WTC11 (cell line): ENCODE results near the gene AVP. TPM values are rescaled to one million over a fixed set of nuclear protein-coding genes. Genes with fewer than 3 reads are reported as not detected.

ENCODE experiments used
- ATAC-seq: fragments of 200-7000 bp; cut with Tn5 transposase; 2 replicates; pipeline ENCODE4 v1.10.0; 2021; ENCODE audit warnings: mild to moderate bottlenecking, moderate library complexity
- CTCF ChIA-PET: fragments of 300-600 bp; sonication (Branson Sonifier 250); formaldehyde crosslinking; loops from one replicate; lab custom pipeline; 2021; ENCODE audit warnings: antibody characterized with exemption; lab: Charles Lee
- POLR2A ChIA-PET: fragments of 350-600 bp; sonication (Branson Sonifier 250); formaldehyde crosslinking; loops from one replicate; lab custom pipeline; 2021; ENCODE audit warnings: antibody characterized with exemption; lab: Charles Lee
- DNase-seq: peaks from one replicate; pipeline ENCODE4 v3.0.0; 2021; ENCODE audit warnings: low spot score
- H3K27ac Mint-ChIP-seq: 2 replicates; pipeline ENCODE4 v1.8.0; 2021; ENCODE audit warnings: mixed read lengths
- H3K27me3 Mint-ChIP-seq: 2 replicates; pipeline ENCODE4 v1.8.0; 2021; ENCODE audit warnings: low read depth, mild to moderate bottlenecking, moderate library complexity, mixed read lengths
- H3K36me3 Mint-ChIP-seq: 2 replicates; pipeline ENCODE4 v1.8.0; 2021; ENCODE audit warnings: mixed read lengths
- H3K4me1 Mint-ChIP-seq: 2 replicates; pipeline ENCODE4 v1.8.0; 2022; ENCODE audit warnings: mixed read lengths
- H3K4me3 Mint-ChIP-seq: 2 replicates; pipeline ENCODE4 v1.8.0; 2021; ENCODE audit warnings: mild to moderate bottlenecking, moderate library complexity, mixed read lengths
- H3K9me3 Mint-ChIP-seq: 2 replicates; pipeline ENCODE4 v1.8.0; 2021; ENCODE audit warnings: mixed read lengths
- AR ChIP-seq: fragments of 250-450 bp; sonication (Bioruptor Pico); IDR thresholded peaks from 2 replicates; pipeline ENCODE4 v1.9.0; 2021; ENCODE audit warnings: mild to moderate bottlenecking
- ERG ChIP-seq: fragments of 250-450 bp; sonication (Bioruptor Pico); IDR thresholded peaks from 2 replicates; pipeline ENCODE4 v1.8.0; 2021; ENCODE audit warnings: mild to moderate bottlenecking
- FOXK1 ChIP-seq: sonication (generic); formaldehyde crosslinking; IDR thresholded peaks from 2 replicates; pipeline ENCODE4 v1.8.0; 2022; ENCODE audit warnings: mild to moderate bottlenecking, moderate library complexity, missing genetic modification reagents
- FOXP4 ChIP-seq: sonication (generic); formaldehyde crosslinking; IDR thresholded peaks from 2 replicates; pipeline ENCODE4 v1.8.0; 2022; ENCODE audit warnings: mild to moderate bottlenecking, missing genetic modification reagents
- GRHL2 ChIP-seq: fragments of 250-450 bp; sonication (Bioruptor Pico); IDR thresholded peaks from 2 replicates; pipeline ENCODE4 v1.8.0; 2022; ENCODE audit warnings: mild to moderate bottlenecking, moderate library complexity; ENCODE audit not compliant: insufficient replicate concordance, severe bottlenecking
- GTF2I ChIP-seq: fragments of 250-450 bp; sonication (Bioruptor Pico); conservative IDR thresholded peaks from 2 replicates; pipeline ENCODE4 v1.4.0; 2021; ENCODE audit warnings: mild to moderate bottlenecking
- HMGA2 ChIP-seq: fragments of 250-450 bp; sonication (Bioruptor Pico); IDR thresholded peaks from 2 replicates; pipeline ENCODE4 v1.4.0; 2021; ENCODE audit warnings: mild to moderate bottlenecking, moderate library complexity
- JAZF1 ChIP-seq: fragments of 250-450 bp; sonication (Bioruptor Pico); IDR thresholded peaks from 2 replicates; pipeline ENCODE4 v1.9.0; 2021; ENCODE audit warnings: moderate library complexity, mild to moderate bottlenecking, inconsistent platforms
- JUN ChIP-seq: sonication (generic); formaldehyde crosslinking; IDR thresholded peaks from 2 replicates; pipeline ENCODE4 v1.8.0; 2023; ENCODE audit warnings: mild to moderate bottlenecking, missing genetic modification reagents
- KAT7 ChIP-seq: sonication (generic); formaldehyde crosslinking; IDR thresholded peaks from 2 replicates; pipeline ENCODE4 v1.8.1; 2023; ENCODE audit warnings: missing genetic modification reagents, mild to moderate bottlenecking, borderline replicate concordance
- MLX ChIP-seq: sonication (generic); formaldehyde crosslinking; IDR thresholded peaks from 2 replicates; pipeline ENCODE4 v1.8.1; 2023; ENCODE audit warnings: mild to moderate bottlenecking, missing genetic modification reagents, moderate library complexity
- NFATC4 ChIP-seq: fragments of 250-450 bp; sonication (Bioruptor Pico); IDR thresholded peaks from 2 replicates; pipeline ENCODE4 v1.9.0; 2021; ENCODE audit warnings: mild to moderate bottlenecking
- NFE2L1 ChIP-seq: sonication (generic); formaldehyde crosslinking; IDR thresholded peaks from 2 replicates; pipeline ENCODE4 v1.8.1; 2023; ENCODE audit warnings: missing genetic modification reagents
- NR3C1 ChIP-seq: sonication (generic); formaldehyde crosslinking; conservative IDR thresholded peaks from 2 replicates; pipeline ENCODE4 v1.8.1; 2023; ENCODE audit warnings: low read depth, mild to moderate bottlenecking, missing genetic modification reagents
- RORB ChIP-seq: fragments of 250-450 bp; sonication (Bioruptor Pico); IDR thresholded peaks from 2 replicates; pipeline ENCODE4 v1.9.0; 2021; ENCODE audit warnings: mild to moderate bottlenecking
- SP1 ChIP-seq: sonication (generic); formaldehyde crosslinking; conservative IDR thresholded peaks from 2 replicates; pipeline ENCODE4 v1.8.1; 2022; ENCODE audit warnings: missing genetic modification reagents
- ZNF263 ChIP-seq: sonication (generic); formaldehyde crosslinking; IDR thresholded peaks from 2 replicates; pipeline ENCODE4 v1.8.1; 2022; ENCODE audit warnings: low read depth, mild to moderate bottlenecking, moderate library complexity, missing genetic modification reagents
- ZNF317 ChIP-seq: sonication (generic); formaldehyde crosslinking; IDR thresholded peaks from 2 replicates; pipeline ENCODE4 v1.8.1; 2023; ENCODE audit warnings: low read depth, mild to moderate bottlenecking, moderate library complexity, missing genetic modification reagents, borderline replicate concordance
- ZNF396 ChIP-seq: fragments of 250-450 bp; sonication (Bioruptor Pico); IDR thresholded peaks from 2 replicates; pipeline ENCODE4 v1.8.0; 2021; ENCODE audit warnings: mild to moderate bottlenecking, moderate library complexity, borderline replicate concordance
- ZNF532 ChIP-seq: fragments of 250-450 bp; sonication (Bioruptor Pico); IDR thresholded peaks from 2 replicates; pipeline ENCODE4 v1.9.0; 2021; ENCODE audit warnings: mild to moderate bottlenecking, borderline replicate concordance
- ZSCAN18 ChIP-seq: fragments of 250-450 bp; sonication (Bioruptor Pico); IDR thresholded peaks from 2 replicates; pipeline ENCODE4 v2.1.2; 2022; ENCODE audit warnings: mild to moderate bottlenecking, moderate library complexity
- total RNA-seq: library from RNA; stranded (reverse); gene quantifications from 3 replicates; pipeline ENCODE4 v1.2.3, GENCODE V29; 2021

Gene AVP
- total RNA-seq, 1 experiment from 2014 or later, result 0.50 TPM

- TF ChIP-seq JAZF1 (CRISPR knock-in tag) (no peak), FOXP4 (no peak), ZNF532 (CRISPR knock-in tag) (no peak), NFE2L1 (CRISPR knock-in tag) (no peak)
Measured at GRCh38 chr20:3047486-3048419, 36.8 kb downstream of the AVP start (continued).

- ChIA-PET CTCF (interaction anchor here (0.7 kb wide), 1 partner anchor 69 kb away, joined by 4 read pairs; no protein-coding TSS in a partner anchor), POLR2A (interaction anchor here (0.8 to 1.0 kb wide), 2 partner anchors 283 to 361 kb away, joined by 3 read pairs; no protein-coding TSS in a partner anchor)
- H3K27me3 Mint-ChIP-seq, result no peaks in the 10 kb centered on the region
- no peak for DNase-seq
- peak overlapping the region; percentile 80 for H3K4me3 Mint-ChIP-seq
- peak; percentile 12 for ATAC-seq
- H3K27ac Mint-ChIP-seq, result peak overlapping the region; percentile 49
- H3K36me3 Mint-ChIP-seq, result peaks cover 27% of the 10 kb centered on the region
- peaks cover 21% of the 10 kb centered on the region for H3K4me1 Mint-ChIP-seq
- no peaks in the 10 kb centered on the region for H3K9me3 Mint-ChIP-seq
- TF ChIP-seq FOXK1 (CRISPR knock-in tag), result no peak
- 0 out of 2 replicates have a peak, but pooled peaks have one; percentile 26 for TF ChIP-seq KAT7 (CRISPR knock-in tag)
- no peak for TF ChIP-seq GTF2I (CRISPR knock-in tag)
- no peak for TF ChIP-seq ZSCAN18 (CRISPR knock-in tag)
- no peak for TF ChIP-seq SP1
- no peak for TF ChIP-seq MLX (CRISPR knock-in tag)
- TF ChIP-seq JUN (CRISPR knock-in tag), result no peak
- no peak for TF ChIP-seq ZNF263 (CRISPR knock-in tag)
- no peak for TF ChIP-seq RORB (CRISPR knock-in tag)
- TF ChIP-seq NFATC4 (CRISPR knock-in tag), result no peak
- no peak for TF ChIP-seq GRHL2 (CRISPR knock-in tag)
- no peak for TF ChIP-seq ERG (CRISPR knock-in tag)
- no peak for TF ChIP-seq ZNF317 (CRISPR knock-in tag)
- TF ChIP-seq HMGA2 (CRISPR knock-in tag), result no peak
- TF ChIP-seq ZNF396, result no peak
- TF ChIP-seq AR (CRISPR knock-in tag), result no peak
- TF ChIP-seq NR3C1 (CRISPR knock-in tag), result no peak
Measured at GRCh38 chr20:3046677-3047462, 37.7 kb downstream of the AVP start.
